DND-41 (cell line): ENCODE data around the gene CCDC60.

Source experiments
- ATAC-seq: fragments of 200-7000 bp; cut with Tn5 transposase; 3 replicates; pipeline ENCODE4 v1.9.1; 2021; ENCODE audit warnings: low read depth; ENCODE audit not compliant: insufficient read depth
- DNase-seq: peaks from one replicate; pipeline ENCODE4 v3.0.0-alpha.2; 2020
- H2AFZ ChIP-seq: 2 replicates; pipeline ENCODE4 v1.6.0; 2012; ENCODE audit warnings: low read depth, low read length
- H3K27ac ChIP-seq: 2 replicates; pipeline ENCODE4 v1.5.1; 2012; ENCODE audit warnings: low read length, inconsistent platforms
- H3K27me3 ChIP-seq: fragments of 200-600 bp; sonication (generic); 2 replicates; pipeline ENCODE4 v1.6.0; 2012; ENCODE audit warnings: low read length, mild to moderate bottlenecking, inconsistent platforms; ENCODE audit not compliant: insufficient read depth, poor library complexity
- H3K36me3 ChIP-seq: 2 replicates; pipeline ENCODE4 v1.5.1; 2012; ENCODE audit warnings: low read length, inconsistent platforms; ENCODE audit not compliant: insufficient read depth
- H3K4me1 ChIP-seq: 2 replicates; pipeline ENCODE4 v1.5.1; 2012; ENCODE audit warnings: mild to moderate bottlenecking, low read length; ENCODE audit not compliant: insufficient read depth
- H3K4me2 ChIP-seq: 2 replicates; pipeline ENCODE4 v1.6.0; 2012; ENCODE audit warnings: mild to moderate bottlenecking, moderate library complexity, low read length, inconsistent platforms; ENCODE audit not compliant: insufficient read depth
- H3K4me3 ChIP-seq, 2 experiments: fragments of 200-600 bp in 1 of 2; shearing (Covaris generic) in 1 of 2; 2 replicates each; pipeline ENCODE4 v1.5.1; 2012 to 2016; ENCODE audit warnings: inconsistent platforms in 2 of 2, low read length in 2 of 2, mild to moderate bottlenecking in 2 of 2, low read depth in 1 of 2, moderate library complexity in 1 of 2
- H3K79me2 ChIP-seq: 2 replicates; pipeline ENCODE4 v1.6.0; 2012; ENCODE audit warnings: low read length, inconsistent platforms; ENCODE audit not compliant: insufficient read depth
- H3K9ac ChIP-seq: 2 replicates; pipeline ENCODE4 v1.6.0; 2012; ENCODE audit warnings: low read depth, mild to moderate bottlenecking, inconsistent platforms, low read length, moderate library complexity
- H3K9me3 ChIP-seq: 2 replicates; pipeline ENCODE4 v1.5.1; 2012; ENCODE audit warnings: low read length, moderate library complexity, mild to moderate bottlenecking, inconsistent platforms; ENCODE audit not compliant: insufficient read depth, severe bottlenecking
- H4K20me1 ChIP-seq: 2 replicates; pipeline ENCODE4 v1.6.0; 2012; ENCODE audit warnings: low read length; ENCODE audit not compliant: insufficient read depth
- EZH2 ChIP-seq: IDR thresholded peaks from 3 replicates; pipeline ENCODE4 v1.6.1; 2012; ENCODE audit warnings: borderline replicate concordance, low read depth, mild to moderate bottlenecking, moderate library complexity, low read length, inconsistent platforms; ENCODE audit not compliant: severe bottlenecking
- TF ChIP-seq, protein P1 (sequence below): IDR thresholded peaks from 2 replicates; pipeline ENCODE4 v1.5.1; 2012; ENCODE audit warnings: borderline replicate concordance, low read length, moderate library complexity, mild to moderate bottlenecking; ENCODE audit not compliant: poor library complexity, severe bottlenecking; ENCODE audit errors: extremely low read depth

The CCDC60 gene

DNA sequence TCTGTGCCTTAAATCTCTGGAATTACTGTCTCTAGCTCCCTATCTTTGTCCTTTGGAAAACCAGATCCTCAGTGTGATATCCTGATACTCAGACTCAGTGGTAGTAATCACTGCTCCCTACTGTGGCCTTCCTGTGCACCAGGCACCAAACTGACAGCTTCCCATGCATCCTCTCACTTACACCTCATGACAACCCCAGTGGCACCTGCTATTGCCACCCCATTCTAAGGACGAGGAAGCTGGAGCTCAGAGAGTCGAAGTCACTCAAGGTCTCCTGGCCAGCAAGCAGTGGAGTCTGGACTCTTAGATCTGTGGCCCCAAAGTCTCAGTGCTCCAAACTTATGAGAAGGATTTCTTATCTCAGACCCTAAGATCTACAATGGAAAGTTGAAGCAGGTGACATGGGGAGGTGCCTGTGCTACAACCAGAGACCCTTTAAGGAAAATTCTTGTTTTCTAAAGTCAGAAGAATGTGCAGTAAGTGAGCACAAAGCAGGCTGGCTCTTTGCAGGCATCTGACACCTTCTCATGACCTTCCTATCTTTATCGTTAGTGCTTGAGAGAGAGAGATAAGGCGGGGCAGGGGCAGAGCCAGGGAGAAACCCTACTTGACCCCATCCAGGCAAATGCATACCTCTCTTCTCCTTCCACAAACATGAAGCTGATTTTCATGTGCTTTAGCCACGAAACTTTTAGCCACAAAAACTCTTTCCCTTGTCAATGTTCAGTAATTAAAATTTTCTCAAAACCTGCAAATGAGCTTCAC, 47.1 kb downstream of the CCDC60 start:
- Histone ChIP-seq H4K20me1 (no peaks in the 10 kb centered on the region), H3K9ac (no peak overlapping the region), H3K9me3 (no peaks in the 10 kb centered on the region), H3K79me2 (no peaks in the 10 kb centered on the region), H3K4me1 (no peaks in the 10 kb centered on the region), H2AFZ (no peak overlapping the region), H3K27me3 (no peaks in the 10 kb centered on the region), H3K4me2 (no peak overlapping the region), H3K36me3 (no peaks in the 10 kb centered on the region), H3K4me3 (no peak overlapping the region), H3K27ac (no peak overlapping the region)
- no peak for DNase-seq
- no peak for TF ChIP-seq EZH2
- TF ChIP-seq, protein P1, sequence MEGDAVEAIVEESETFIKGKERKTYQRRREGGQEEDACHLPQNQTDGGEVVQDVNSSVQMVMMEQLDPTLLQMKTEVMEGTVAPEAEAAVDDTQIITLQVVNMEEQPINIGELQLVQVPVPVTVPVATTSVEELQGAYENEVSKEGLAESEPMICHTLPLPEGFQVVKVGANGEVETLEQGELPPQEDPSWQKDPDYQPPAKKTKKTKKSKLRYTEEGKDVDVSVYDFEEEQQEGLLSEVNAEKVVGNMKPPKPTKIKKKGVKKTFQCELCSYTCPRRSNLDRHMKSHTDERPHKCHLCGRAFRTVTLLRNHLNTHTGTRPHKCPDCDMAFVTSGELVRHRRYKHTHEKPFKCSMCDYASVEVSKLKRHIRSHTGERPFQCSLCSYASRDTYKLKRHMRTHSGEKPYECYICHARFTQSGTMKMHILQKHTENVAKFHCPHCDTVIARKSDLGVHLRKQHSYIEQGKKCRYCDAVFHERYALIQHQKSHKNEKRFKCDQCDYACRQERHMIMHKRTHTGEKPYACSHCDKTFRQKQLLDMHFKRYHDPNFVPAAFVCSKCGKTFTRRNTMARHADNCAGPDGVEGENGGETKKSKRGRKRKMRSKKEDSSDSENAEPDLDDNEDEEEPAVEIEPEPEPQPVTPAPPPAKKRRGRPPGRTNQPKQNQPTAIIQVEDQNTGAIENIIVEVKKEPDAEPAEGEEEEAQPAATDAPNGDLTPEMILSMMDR = no peak
- ATAC-seq = no peak

DNA sequence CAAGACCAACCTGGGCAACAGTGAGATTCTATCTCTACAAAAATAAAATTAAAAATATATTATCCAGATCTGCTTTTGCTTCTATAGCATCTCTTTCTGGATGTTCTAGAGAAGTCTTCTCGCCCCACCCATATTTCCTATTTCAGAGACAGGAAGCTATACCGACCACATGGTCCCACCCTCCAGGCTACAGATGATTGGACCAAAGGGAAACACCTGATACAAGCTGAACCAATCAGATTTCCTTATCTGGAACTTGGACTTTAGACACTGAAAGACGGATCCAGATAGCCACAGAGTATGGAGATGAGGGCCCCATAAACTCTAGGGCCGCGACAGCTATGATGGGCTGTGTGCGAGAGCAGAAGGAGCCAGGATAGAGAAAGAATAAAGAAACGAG, 48.7 kb downstream of the CCDC60 start:
- Histone ChIP-seq H3K4me3 (no peak overlapping the region), H3K27ac (no peak overlapping the region), H3K4me1 (no peaks in the 10 kb centered on the region), H3K36me3 (no peaks in the 10 kb centered on the region), H3K9me3 (no peaks in the 10 kb centered on the region), H3K4me2 (no peak overlapping the region), H3K27me3 (no peaks in the 10 kb centered on the region), H2AFZ (no peak overlapping the region), H3K79me2 (no peaks in the 10 kb centered on the region), H4K20me1 (no peaks in the 10 kb centered on the region), H3K9ac (no peak overlapping the region)
- DNase-seq = no peak
- ATAC-seq = no peak
- TF ChIP-seq EZH2 = no peak
- TF ChIP-seq, protein P1 = no peak

DNA sequence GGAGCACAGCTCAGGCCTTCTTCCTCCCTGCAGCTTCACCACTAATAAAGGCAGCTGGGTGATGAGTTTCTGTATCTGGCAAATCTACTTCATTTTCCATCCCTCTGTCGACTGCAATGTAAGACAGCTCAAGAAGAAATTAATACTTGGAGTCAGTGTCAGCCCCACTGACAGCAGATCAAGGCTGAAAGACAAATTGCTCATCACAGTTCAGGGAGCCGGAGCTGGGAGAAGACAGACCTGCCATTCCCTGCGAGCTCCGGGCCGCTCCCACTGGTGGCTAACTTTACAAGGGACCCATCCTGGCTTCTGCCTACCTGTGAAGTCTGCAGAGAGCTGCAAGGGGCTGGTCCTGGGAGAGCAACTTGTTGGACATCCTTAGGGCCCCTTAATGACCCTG, 49.8 kb downstream of the CCDC60 start:
- ATAC-seq = no peak

More for the DNA sequence above, 49.8 kb downstream of the CCDC60 start:
- Histone ChIP-seq H3K79me2 (no peaks in the 10 kb centered on the region), H3K27me3 (no peaks in the 10 kb centered on the region), H3K27ac (no peak overlapping the region), H3K4me1 (no peaks in the 10 kb centered on the region), H3K36me3 (no peaks in the 10 kb centered on the region), H4K20me1 (no peaks in the 10 kb centered on the region), H3K4me3 (no peak overlapping the region), H3K9me3 (no peaks in the 10 kb centered on the region), H3K9ac (no peak overlapping the region), H3K4me2 (no peak overlapping the region), H2AFZ (no peak overlapping the region)
- no peak for DNase-seq
- TF ChIP-seq EZH2 = no peak
- TF ChIP-seq, protein P1 = no peak
